Body of pancreas (tissue), 4 donors: Measurements from ENCODE around the gene GRIN1.

ENCODE experiments used
- CTCF ChIP-seq, 7 experiments: fragments of 450-650 bp in 4 of 7; fragments of 200-600 bp in 3 of 7; sonication (generic) in 3 of 7; IDR thresholded peaks; one replicate each; pipeline ENCODE4 v1.5.1; 2016 to 2019; ENCODE audit warnings: antibody characterized with exemption in 7 of 7
- POLR2A ChIP-seq, 3 donors: fragments of 450-650 bp; IDR thresholded peaks; one replicate each; pipeline ENCODE4 v1.6.1; 2016; ENCODE audit warnings: antibody characterized with exemption in 3 of 3, mild to moderate bottlenecking in 2 of 3

- TF ChIP-seq CTCF (IDR thresholded peaks at IDR 0.05) (no peak), POLR2A (IDR thresholded peaks at IDR 0.05) (no peak)
Measured at GRCh38 chr9:137186385-137186784, 47.4 kb downstream of the GRIN1 start.
